GM12875 (cell line): Measurements from ENCODE around the gene ROBO1.

Source experiments
- H3K4me3 ChIP-seq: one replicate; pipeline ENCODE4 v1.5.1; 2011; ENCODE audit warnings: low read depth, low read length, control low read depth
- CTCF ChIP-seq: IDR thresholded peaks from 2 replicates; pipeline ENCODE4 v1.5.1; 2011; ENCODE audit warnings: low read depth, mild to moderate bottlenecking, control low read depth, inconsistent platforms, low read length, moderate library complexity, borderline replicate concordance; ENCODE audit not compliant: insufficient read depth

ROBO1 gene

GRCh38 chr3:79378064-79378463, 389.7 kb downstream of the ROBO1 start:
- TF ChIP-seq CTCF: no peak
- H3K4me3 ChIP-seq: no peak overlapping the region

GRCh38 chr3:79369306-79369705, 398.5 kb downstream of the ROBO1 start:
- H3K4me3 ChIP-seq: no peak overlapping the region
- TF ChIP-seq CTCF: no peak

GRCh38 chr3:79368403-79368802, 399.4 kb downstream of the ROBO1 start:
- no peak for TF ChIP-seq CTCF
- H3K4me3 ChIP-seq: no peak overlapping the region

GRCh38 chr3:79367803-79368202, 400.0 kb downstream of the ROBO1 start:
- no peak for TF ChIP-seq CTCF

GRCh38 chr3:79367066-79367465, 400.7 kb downstream of the ROBO1 start:
- no peak overlapping the region for H3K4me3 ChIP-seq
- no peak for TF ChIP-seq CTCF

More at GRCh38 chr3:79367803-79368202, 400.0 kb downstream of the ROBO1 start:
- H3K4me3 ChIP-seq: no peak overlapping the region

- TF ChIP-seq CTCF: no peak
- H3K4me3 ChIP-seq: no peak overlapping the region
Measured at GRCh38 chr3:79366414-79366813, 401.4 kb downstream of the ROBO1 start.

- no peak overlapping the region for H3K4me3 ChIP-seq
Measured at GRCh38 chr3:79364784-79365183, 403.0 kb downstream of the ROBO1 start.

More at GRCh38 chr3:79364784-79365183, 403.0 kb downstream of the ROBO1 start:
- TF ChIP-seq CTCF: no peak
